Measurements from ENCODE around the gene FER1L5. TPM values are rescaled to one million over a fixed set of nuclear protein-coding genes. Genes with fewer than 3 reads are reported as not detected.
A peak's percentile ranks its signal among the peaks of the same experiment; 100 is the strongest.
"Not testable (repeated sequence)": the region's sequence is repeated elsewhere in the genome, so short reads cannot be mapped to it uniquely, and the experiment has no call there.

FER1L5 gene
- total RNA-seq, 1 experiment from 2014 or later = 1.2 TPM

GRCh38 chr2:96665083-96665569, 22.6 kb downstream of the FER1L5 start:
- POLR2A ChIA-PET (ENCODE audit: low non-redundant PET) = no interaction called here
- Histone ChIP-seq H3K27me3 (replicated peaks; ENCODE audit: insufficient read depth, low read depth, low read length, poor library complexity) (no peaks in the 10 kb centered on the region), H3K36me3 (ENCODE audit: insufficient read depth, low read length, poor library complexity, severe bottlenecking) (no peaks in the 10 kb centered on the region), H3K4me1 (ENCODE audit: insufficient read depth, low read length, poor library complexity, severe bottlenecking) (peaks cover 23% of the 10 kb centered on the region), H3K9me3 (ENCODE audit: low read depth, low read length, poor library complexity, severe bottlenecking) (peaks cover 5% of the 10 kb centered on the region), H3K27ac (ENCODE audit: low read depth, low read length, poor library complexity, severe bottlenecking) (peak overlapping the region; percentile 66), H3K4me3 (ENCODE audit: low read depth, low read length, poor library complexity, severe bottlenecking) (no peak overlapping the region)
- peak; percentile 96 for DNase-seq (ENCODE audit: low spot score)
- BruUV-seq (replicated peaks) = no TSS peak
- intact Hi-C loops (cut with micrococcal nuclease; ENCODE audit: unreplicated experiment) = no loop called here
- TF ChIP-seq CTCF (conservative IDR thresholded peaks at IDR 0.05; ENCODE audit: low read depth, low read length) (no peak), EZH2 (IDR thresholded peaks at IDR 0.05; ENCODE audit: borderline replicate concordance, low read depth, low read length, poor library complexity, severe bottlenecking) (no peak)
- CTCF ChIA-PET = no interaction called here

- H3K9me3 ChIP-seq (ENCODE audit: low read depth, low read length, poor library complexity, severe bottlenecking); H3K27me3 ChIP-seq (replicated peaks; ENCODE audit: insufficient read depth, low read depth, low read length, poor library complexity); intact Hi-C loops (cut with micrococcal nuclease; ENCODE audit: unreplicated experiment); DNase-seq (ENCODE audit: low spot score); CTCF ChIA-PET; H3K36me3 ChIP-seq (ENCODE audit: insufficient read depth, low read length, poor library complexity, severe bottlenecking); POLR2A ChIA-PET (ENCODE audit: low non-redundant PET); H3K4me3 ChIP-seq (ENCODE audit: low read depth, low read length, poor library complexity, severe bottlenecking): not testable (repeated sequence)
- Histone ChIP-seq H3K4me1 (ENCODE audit: insufficient read depth, low read length, poor library complexity, severe bottlenecking) (peaks cover 23% of the 10 kb centered on the region), H3K27ac (ENCODE audit: low read depth, low read length, poor library complexity, severe bottlenecking) (peak overlapping the region; percentile 66)
- BruUV-seq (replicated peaks) = TSS peak; percentile 85
These were observed 23.2 kb downstream of the FER1L5 start for GRCh38 chr2:96665717-96666116.

GRCh38 chr2:96668771-96669170, 26.2 kb downstream of the FER1L5 start:
- no peak overlapping the region for H3K27ac ChIP-seq (ENCODE audit: low read depth, low read length, poor library complexity, severe bottlenecking)
- H3K27me3 ChIP-seq (replicated peaks; ENCODE audit: insufficient read depth, low read depth, low read length, poor library complexity) = no peaks in the 10 kb centered on the region
- ChIA-PET CTCF (no interaction called here), POLR2A (ENCODE audit: low non-redundant PET) (interaction anchor here (0.6 kb wide), 1 partner anchor 156 kb away, joined by 3 read pairs; no protein-coding TSS in a partner anchor)
- TF ChIP-seq EZH2 (IDR thresholded peaks at IDR 0.05; ENCODE audit: borderline replicate concordance, low read depth, low read length, poor library complexity, severe bottlenecking) (no peak), CTCF (conservative IDR thresholded peaks at IDR 0.05; ENCODE audit: low read depth, low read length) (no peak)
- H3K36me3 ChIP-seq (ENCODE audit: insufficient read depth, low read length, poor library complexity, severe bottlenecking) = no peaks in the 10 kb centered on the region
- H3K4me3 ChIP-seq (ENCODE audit: low read depth, low read length, poor library complexity, severe bottlenecking) = no peak overlapping the region
- DNase-seq (ENCODE audit: low spot score) = no peak
- BruUV-seq (replicated peaks) = no TSS peak
- H3K4me1 ChIP-seq (ENCODE audit: insufficient read depth, low read length, poor library complexity, severe bottlenecking) = peaks cover 23% of the 10 kb centered on the region
- intact Hi-C loops (cut with micrococcal nuclease; ENCODE audit: unreplicated experiment) = no loop called here
- H3K9me3 ChIP-seq (ENCODE audit: low read depth, low read length, poor library complexity, severe bottlenecking) = peaks cover 5% of the 10 kb centered on the region

- Histone ChIP-seq H3K4me1 (ENCODE audit: insufficient read depth, low read length, poor library complexity, severe bottlenecking) (peaks cover 19% of the 10 kb centered on the region), H3K27me3 (replicated peaks; ENCODE audit: insufficient read depth, low read depth, low read length, poor library complexity) (no peaks in the 10 kb centered on the region), H3K27ac (ENCODE audit: low read depth, low read length, poor library complexity, severe bottlenecking) (no peak overlapping the region), H3K4me3 (ENCODE audit: low read depth, low read length, poor library complexity, severe bottlenecking) (no peak overlapping the region), H3K9me3 (ENCODE audit: low read depth, low read length, poor library complexity, severe bottlenecking) (no peaks in the 10 kb centered on the region), H3K36me3 (ENCODE audit: insufficient read depth, low read length, poor library complexity, severe bottlenecking) (no peaks in the 10 kb centered on the region)
- intact Hi-C loops (cut with micrococcal nuclease; ENCODE audit: unreplicated experiment) = no loop called here
- BruUV-seq (replicated peaks) = no TSS peak
- ChIA-PET POLR2A (ENCODE audit: low non-redundant PET) (no interaction called here), CTCF (no interaction called here)
- no peak for TF ChIP-seq CTCF (conservative IDR thresholded peaks at IDR 0.05; ENCODE audit: low read depth, low read length)
- no peak for TF ChIP-seq EZH2 (IDR thresholded peaks at IDR 0.05; ENCODE audit: borderline replicate concordance, low read depth, low read length, poor library complexity, severe bottlenecking)
- no peak for DNase-seq (ENCODE audit: low spot score)
These were observed 27.1 kb downstream of the FER1L5 start for GRCh38 chr2:96669539-96670215.
